ENCODE data around the gene ATOH7. TPM values are rescaled to one million over a fixed set of nuclear protein-coding genes. Genes with fewer than 3 reads are reported as not detected.
A peak's percentile ranks its signal among the peaks of the same experiment; 100 is the strongest.

Gene ATOH7
- total RNA-seq, 2 experiments from 2014 or later, result 0.21 to 0.57 TPM

- no peak for DNase-seq (ENCODE audit: low spot score)
- ChIA-PET POLR2A (interaction anchor here (0.7 kb wide), 2 partner anchors 13 to 36 kb away, joined by 3 to 5 read pairs; no protein-coding TSS in a partner anchor), CTCF (ENCODE audit: unreplicated experiment) (interaction anchor here (0.6 kb wide), 1 partner anchor 14 kb away, joined by 3 read pairs; no protein-coding TSS in a partner anchor)
- no peaks in the 10 kb centered on the region for H3K4me1 ChIP-seq (ENCODE audit: insufficient read depth, low read length, poor library complexity, severe bottlenecking)
- H4K20me1 ChIP-seq (ENCODE audit: insufficient read depth, low read length), result no peaks in the 10 kb centered on the region
- no peaks in the 10 kb centered on the region for H3K79me2 ChIP-seq (ENCODE audit: insufficient read depth, low read depth, low read length)
- TF ChIP-seq, protein P1, sequence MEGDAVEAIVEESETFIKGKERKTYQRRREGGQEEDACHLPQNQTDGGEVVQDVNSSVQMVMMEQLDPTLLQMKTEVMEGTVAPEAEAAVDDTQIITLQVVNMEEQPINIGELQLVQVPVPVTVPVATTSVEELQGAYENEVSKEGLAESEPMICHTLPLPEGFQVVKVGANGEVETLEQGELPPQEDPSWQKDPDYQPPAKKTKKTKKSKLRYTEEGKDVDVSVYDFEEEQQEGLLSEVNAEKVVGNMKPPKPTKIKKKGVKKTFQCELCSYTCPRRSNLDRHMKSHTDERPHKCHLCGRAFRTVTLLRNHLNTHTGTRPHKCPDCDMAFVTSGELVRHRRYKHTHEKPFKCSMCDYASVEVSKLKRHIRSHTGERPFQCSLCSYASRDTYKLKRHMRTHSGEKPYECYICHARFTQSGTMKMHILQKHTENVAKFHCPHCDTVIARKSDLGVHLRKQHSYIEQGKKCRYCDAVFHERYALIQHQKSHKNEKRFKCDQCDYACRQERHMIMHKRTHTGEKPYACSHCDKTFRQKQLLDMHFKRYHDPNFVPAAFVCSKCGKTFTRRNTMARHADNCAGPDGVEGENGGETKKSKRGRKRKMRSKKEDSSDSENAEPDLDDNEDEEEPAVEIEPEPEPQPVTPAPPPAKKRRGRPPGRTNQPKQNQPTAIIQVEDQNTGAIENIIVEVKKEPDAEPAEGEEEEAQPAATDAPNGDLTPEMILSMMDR (conservative IDR thresholded peaks at IDR 0.05; ENCODE audit: low read length), result no peak
- no peak for TF ChIP-seq EZH2phosphoT487 (IDR thresholded peaks at IDR 0.05; ENCODE audit: borderline replicate concordance, low read depth, low read length)
- no peak overlapping the region for H2AFZ ChIP-seq (ENCODE audit: low read length)
- no peaks in the 10 kb centered on the region for H3K9me3 ChIP-seq (ENCODE audit: low read length)
- no TSS peak for BruUV-seq (replicated peaks)
- H3K9me2 ChIP-seq (ENCODE audit: insufficient read depth, low read length), result no peaks in the 10 kb centered on the region
- no peak overlapping the region for H3K4me2 ChIP-seq (ENCODE audit: low read length)
- intact Hi-C loops (cut with micrococcal nuclease; ENCODE audit: unreplicated experiment), result no loop called here
- no peak overlapping the region for H3K4me3 ChIP-seq (ENCODE audit: low read depth, low read length, poor library complexity, severe bottlenecking)
- no peak overlapping the region for H3K27ac ChIP-seq (ENCODE audit: low read depth, low read length, poor library complexity, severe bottlenecking)
- no peaks in the 10 kb centered on the region for H3K36me3 ChIP-seq (ENCODE audit: insufficient read depth, low read length)
These were observed 37.6 kb downstream of the ATOH7 start for GRCh38 chr10:68194290-68194689.

DNA sequence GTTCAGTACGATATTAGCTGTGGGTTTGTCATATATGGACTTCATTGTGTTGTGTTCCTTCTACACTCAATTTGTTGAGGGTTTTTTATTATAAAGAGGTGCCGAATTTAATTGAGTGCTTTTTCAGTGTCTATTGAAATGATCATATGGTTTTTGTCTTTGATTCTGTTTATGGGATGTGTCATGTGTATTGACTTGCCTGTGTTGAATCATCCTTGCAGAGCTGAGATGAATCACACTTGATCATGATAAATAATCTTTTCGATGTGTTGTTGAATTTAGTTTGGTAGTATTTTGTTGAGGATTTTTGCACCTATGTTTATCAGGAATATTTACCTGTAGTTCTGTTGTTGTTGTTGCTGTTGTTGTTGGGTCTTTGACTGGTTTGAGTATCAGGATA is 39.8 kb downstream of the ATOH7 start:
- DNase-seq (ENCODE audit: low spot score), result no peak
- BruUV-seq (replicated peaks), result no TSS peak
- Histone ChIP-seq H3K36me3 (ENCODE audit: insufficient read depth, low read length) (no peaks in the 10 kb centered on the region), H3K9me2 (ENCODE audit: insufficient read depth, low read length) (no peaks in the 10 kb centered on the region), H2AFZ (ENCODE audit: low read length) (no peak overlapping the region), H3K79me2 (ENCODE audit: insufficient read depth, low read depth, low read length) (no peaks in the 10 kb centered on the region), H3K4me2 (ENCODE audit: low read length) (no peak overlapping the region), H3K4me3 (ENCODE audit: low read depth, low read length, poor library complexity, severe bottlenecking) (no peak overlapping the region), H3K9me3 (ENCODE audit: low read length) (no peaks in the 10 kb centered on the region), H3K4me1 (ENCODE audit: insufficient read depth, low read length, poor library complexity, severe bottlenecking) (no peaks in the 10 kb centered on the region), H3K27ac (ENCODE audit: low read depth, low read length, poor library complexity, severe bottlenecking) (no peak overlapping the region), H4K20me1 (ENCODE audit: insufficient read depth, low read length) (no peaks in the 10 kb centered on the region)
- TF ChIP-seq, protein P1 (conservative IDR thresholded peaks at IDR 0.05; ENCODE audit: low read length), result no peak
- no peak for TF ChIP-seq EZH2phosphoT487 (IDR thresholded peaks at IDR 0.05; ENCODE audit: borderline replicate concordance, low read depth, low read length)
- CTCF ChIA-PET (ENCODE audit: unreplicated experiment), result no interaction called here
- POLR2A ChIA-PET, result no interaction called here
- intact Hi-C loops (cut with micrococcal nuclease; ENCODE audit: unreplicated experiment), result no loop called here

DNA sequence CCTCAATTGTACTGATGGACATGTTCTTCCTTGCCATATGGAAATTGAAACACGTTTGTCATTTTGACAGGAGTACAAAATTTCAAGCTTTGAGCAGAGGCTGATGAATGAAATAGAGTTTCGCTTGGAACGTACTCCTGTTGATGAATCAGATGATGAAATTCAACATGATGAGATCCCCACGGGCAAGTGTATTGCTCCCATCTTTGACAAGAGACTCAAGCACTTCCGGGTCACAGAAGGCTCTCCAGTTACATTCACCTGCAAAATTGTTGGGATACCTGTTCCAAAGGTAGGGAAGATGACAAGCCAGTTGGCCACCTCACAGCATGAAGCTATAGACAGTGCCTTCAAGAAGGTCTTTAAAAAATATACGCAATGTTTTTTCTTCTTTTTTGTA is 43.1 kb downstream of the ATOH7 start:
- no peak overlapping the region for H3K27ac ChIP-seq (ENCODE audit: low read depth, low read length, poor library complexity, severe bottlenecking)
- no peaks in the 10 kb centered on the region for H3K4me1 ChIP-seq (ENCODE audit: insufficient read depth, low read length, poor library complexity, severe bottlenecking)
- no peaks in the 10 kb centered on the region for H3K9me3 ChIP-seq (ENCODE audit: low read length)
- no peak overlapping the region for H3K4me3 ChIP-seq (ENCODE audit: low read depth, low read length, poor library complexity, severe bottlenecking)
- H3K4me2 ChIP-seq (ENCODE audit: low read length), result no peak overlapping the region
- CTCF ChIA-PET (ENCODE audit: unreplicated experiment), result no interaction called here
- POLR2A ChIA-PET, result interaction anchor here (0.6 to 0.9 kb wide), 3 partner anchors 12 to 188 kb away, joined by 3 to 4 read pairs (median 3); partner anchors contain the start of gene HNRNPH3
- intact Hi-C loops (cut with micrococcal nuclease; ENCODE audit: unreplicated experiment), result no loop called here
- H4K20me1 ChIP-seq (ENCODE audit: insufficient read depth, low read length), result no peaks in the 10 kb centered on the region
- BruUV-seq (replicated peaks), result no TSS peak
- TF ChIP-seq, protein P1 (conservative IDR thresholded peaks at IDR 0.05; ENCODE audit: low read length), result no peak
- no peak for TF ChIP-seq EZH2phosphoT487 (IDR thresholded peaks at IDR 0.05; ENCODE audit: borderline replicate concordance, low read depth, low read length)
- no peaks in the 10 kb centered on the region for H3K9me2 ChIP-seq (ENCODE audit: insufficient read depth, low read length)
- no peaks in the 10 kb centered on the region for H3K36me3 ChIP-seq (ENCODE audit: insufficient read depth, low read length)
- DNase-seq (ENCODE audit: low spot score), result no peak
- no peaks in the 10 kb centered on the region for H3K79me2 ChIP-seq (ENCODE audit: insufficient read depth, low read depth, low read length)
- peak overlapping the region; percentile 45 for H2AFZ ChIP-seq (ENCODE audit: low read length)
